ENCODE results near the gene SRPK1. TPM values are rescaled to one million over a fixed set of nuclear protein-coding genes. Genes with fewer than 3 reads are reported as not detected.

The SRPK1 gene
- total and polyA plus RNA-seq, 4 donors, result 9.6 to 78.9 (median 23.6) TPM

DNA sequence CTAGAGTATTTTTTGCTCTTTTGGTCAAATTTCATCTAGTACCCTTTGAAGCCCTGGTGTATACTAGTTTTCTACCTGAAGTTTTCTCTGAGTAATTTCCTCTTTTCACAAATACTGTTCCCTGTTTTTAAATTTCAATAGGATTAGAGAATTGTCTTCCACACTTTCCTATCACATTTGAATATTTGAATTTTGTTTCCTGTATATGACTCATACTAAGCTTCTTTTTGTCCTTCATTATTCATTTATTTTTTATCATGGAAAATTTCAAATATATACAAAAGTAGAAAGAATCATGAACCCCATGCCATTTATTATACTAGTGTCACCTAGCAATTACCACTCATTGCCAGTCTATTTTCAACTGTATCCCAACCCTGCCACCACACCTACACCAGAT, 63.0 kb downstream of the SRPK1 start:
- Histone ChIP-seq H3K4me3 (no peak overlapping the region), H3K27ac (ENCODE audit: low read depth in 1 of 2, low read length in 1 of 2) (no peak overlapping the region), H3K36me3 (ENCODE audit: control insufficient read depth in 4 of 4, insufficient read depth in 4 of 4, low read length in 4 of 4) (peaks cover 6 to 25% (median 12%) of the 10 kb centered on the region in 4 donors), H3K9ac (ENCODE audit: insufficient read depth in 1 of 2, low read length in 2 of 2) (no peak overlapping the region), H3K4me1 (ENCODE audit: control insufficient read depth in 5 of 5, insufficient read depth in 5 of 5, low read length in 5 of 5) (no peaks in the 10 kb centered on the region), H3K27me3 (ENCODE audit: control insufficient read depth in 3 of 3, insufficient read depth in 3 of 3, low read length in 2 of 3) (no peaks in the 10 kb centered on the region), H3K9me3 (ENCODE audit: control insufficient read depth in 4 of 4, insufficient read depth in 3 of 4, low read length in 3 of 4) (no peaks in the 10 kb centered on the region)
- ATAC-seq (ENCODE audit: insufficient read depth, low FRiP score) (no peak), DNase-seq (no peak)
- TF ChIP-seq, protein P1, sequence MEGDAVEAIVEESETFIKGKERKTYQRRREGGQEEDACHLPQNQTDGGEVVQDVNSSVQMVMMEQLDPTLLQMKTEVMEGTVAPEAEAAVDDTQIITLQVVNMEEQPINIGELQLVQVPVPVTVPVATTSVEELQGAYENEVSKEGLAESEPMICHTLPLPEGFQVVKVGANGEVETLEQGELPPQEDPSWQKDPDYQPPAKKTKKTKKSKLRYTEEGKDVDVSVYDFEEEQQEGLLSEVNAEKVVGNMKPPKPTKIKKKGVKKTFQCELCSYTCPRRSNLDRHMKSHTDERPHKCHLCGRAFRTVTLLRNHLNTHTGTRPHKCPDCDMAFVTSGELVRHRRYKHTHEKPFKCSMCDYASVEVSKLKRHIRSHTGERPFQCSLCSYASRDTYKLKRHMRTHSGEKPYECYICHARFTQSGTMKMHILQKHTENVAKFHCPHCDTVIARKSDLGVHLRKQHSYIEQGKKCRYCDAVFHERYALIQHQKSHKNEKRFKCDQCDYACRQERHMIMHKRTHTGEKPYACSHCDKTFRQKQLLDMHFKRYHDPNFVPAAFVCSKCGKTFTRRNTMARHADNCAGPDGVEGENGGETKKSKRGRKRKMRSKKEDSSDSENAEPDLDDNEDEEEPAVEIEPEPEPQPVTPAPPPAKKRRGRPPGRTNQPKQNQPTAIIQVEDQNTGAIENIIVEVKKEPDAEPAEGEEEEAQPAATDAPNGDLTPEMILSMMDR (IDR thresholded peaks at IDR 0.05; ENCODE audit: control extremely low read depth, extremely low read depth), result no peak

DNA sequence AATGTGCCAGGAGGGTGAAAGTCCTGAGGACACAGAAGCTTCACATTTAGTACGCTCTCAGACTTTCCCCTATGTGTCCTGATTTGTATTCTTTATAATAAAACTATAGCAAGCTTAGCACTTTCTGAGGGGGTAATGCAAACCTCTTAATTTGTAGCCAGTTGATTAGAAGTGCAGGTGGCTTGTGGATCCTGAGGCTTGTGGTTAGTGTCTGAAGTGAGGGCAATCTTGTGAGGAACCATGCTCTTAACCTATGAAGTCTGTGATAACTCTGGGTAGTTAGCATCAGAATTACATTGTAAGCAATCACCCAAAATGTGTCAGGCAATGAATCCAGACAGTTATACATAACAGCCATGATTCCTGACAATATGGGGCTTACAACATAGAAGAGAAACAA, 64.6 kb downstream of the SRPK1 start:
- H3K9me3 ChIP-seq (ENCODE audit: control insufficient read depth in 4 of 4, insufficient read depth in 3 of 4, low read length in 3 of 4), result no peaks in the 10 kb centered on the region
- WGBS, 2 donors, result 96 to 100% methylated on average over 1 of the region's 1 CpG
- H3K27me3 ChIP-seq (ENCODE audit: control insufficient read depth in 3 of 3, insufficient read depth in 3 of 3, low read length in 2 of 3), result no peaks in the 10 kb centered on the region
- TF ChIP-seq, protein P1 (IDR thresholded peaks at IDR 0.05; ENCODE audit: control extremely low read depth, extremely low read depth), result no peak
- H3K4me1 ChIP-seq (ENCODE audit: control insufficient read depth in 5 of 5, insufficient read depth in 5 of 5, low read length in 5 of 5), result no peaks in the 10 kb centered on the region
- no peak for DNase-seq
- H3K27ac ChIP-seq (ENCODE audit: low read depth in 1 of 2, low read length in 1 of 2), result no peak overlapping the region
- H3K4me3 ChIP-seq, result no peak overlapping the region
- no peak for ATAC-seq (ENCODE audit: insufficient read depth, low FRiP score)
- H3K9ac ChIP-seq (ENCODE audit: insufficient read depth in 1 of 2, low read length in 2 of 2), result no peak overlapping the region
- H3K36me3 ChIP-seq (ENCODE audit: control insufficient read depth in 4 of 4, insufficient read depth in 4 of 4, low read length in 4 of 4), result peaks cover 6 to 25% (median 10%) of the 10 kb centered on the region in 4 donors

DNA sequence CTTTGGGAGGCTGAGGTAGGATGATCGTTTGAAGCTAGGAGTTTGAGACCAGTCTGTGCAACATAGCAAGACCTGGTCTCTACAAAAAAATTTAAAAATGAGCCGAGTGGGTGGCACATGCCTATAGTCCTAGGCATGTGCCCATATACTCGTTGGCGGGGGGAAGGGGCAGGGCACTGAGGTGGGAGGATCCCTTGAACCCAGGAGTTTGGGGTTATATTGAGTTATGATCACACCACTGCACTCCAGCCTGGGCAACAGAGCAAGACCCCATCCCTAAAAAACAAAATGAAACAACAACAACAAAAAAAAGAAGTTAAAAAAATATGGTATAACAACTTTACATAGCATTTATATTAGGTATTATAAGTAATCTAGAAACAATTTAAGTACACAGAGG, 67.9 kb downstream of the SRPK1 start:
- H3K36me3 ChIP-seq (ENCODE audit: control insufficient read depth in 4 of 4, insufficient read depth in 4 of 4, low read length in 4 of 4), result peaks cover 6 to 19% (median 10%) of the 10 kb centered on the region in 4 donors
- TF ChIP-seq, protein P1 (IDR thresholded peaks at IDR 0.05; ENCODE audit: control extremely low read depth, extremely low read depth), result no peak
- 94 to 96% methylated on average over 4 of the region's 4 CpGs for WGBS, 2 donors

DNA sequence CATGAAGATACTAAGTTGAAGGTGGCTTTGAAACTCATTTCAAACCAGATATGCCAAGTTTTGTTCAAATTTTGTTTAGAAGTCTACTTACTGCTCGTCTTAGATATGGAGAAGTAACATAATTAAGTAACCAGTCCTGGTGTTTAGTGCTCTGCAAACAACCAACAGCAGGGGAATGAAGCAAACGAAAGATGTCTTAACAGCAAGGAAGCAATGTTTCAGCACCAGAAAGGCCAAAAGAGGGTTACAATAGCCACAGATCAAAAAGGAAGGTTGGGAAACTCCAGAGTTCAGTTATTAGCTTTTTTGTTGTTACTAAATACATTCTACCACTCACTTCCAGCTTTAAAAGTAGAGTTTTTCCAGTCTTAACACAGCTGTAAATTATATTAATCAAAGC, 70.7 kb downstream of the SRPK1 start:
- 33 to 51% methylated on average over 2 of the region's 2 CpGs for WGBS, 2 donors
- TF ChIP-seq, protein P1 (IDR thresholded peaks at IDR 0.05; ENCODE audit: control extremely low read depth, extremely low read depth), result no peak
- Histone ChIP-seq H3K36me3 (ENCODE audit: control insufficient read depth in 4 of 4, insufficient read depth in 4 of 4, low read length in 4 of 4) (peaks cover 2 to 7% (median 5%) of the 10 kb centered on the region in 4 donors), H3K9me3 (ENCODE audit: control insufficient read depth in 4 of 4, insufficient read depth in 3 of 4, low read length in 3 of 4) (no peaks in the 10 kb centered on the region), H3K27ac (ENCODE audit: low read depth in 1 of 2, low read length in 1 of 2) (no peak overlapping the region), H3K9ac (ENCODE audit: insufficient read depth in 1 of 2, low read length in 2 of 2) (no peak overlapping the region), H3K4me3 (no peak overlapping the region), H3K27me3 (ENCODE audit: control insufficient read depth in 3 of 3, insufficient read depth in 3 of 3, low read length in 2 of 3) (no peaks in the 10 kb centered on the region), H3K4me1 (ENCODE audit: control insufficient read depth in 5 of 5, insufficient read depth in 5 of 5, low read length in 5 of 5) (no peaks in the 10 kb centered on the region)
- no peak for DNase-seq
- no peak for ATAC-seq (ENCODE audit: insufficient read depth, low FRiP score)

More for the DNA sequence above, 67.9 kb downstream of the SRPK1 start:
- Histone ChIP-seq H3K27ac (ENCODE audit: low read depth in 1 of 2, low read length in 1 of 2) (no peak overlapping the region), H3K9me3 (ENCODE audit: control insufficient read depth in 4 of 4, insufficient read depth in 3 of 4, low read length in 3 of 4) (no peaks in the 10 kb centered on the region), H3K27me3 (ENCODE audit: control insufficient read depth in 3 of 3, insufficient read depth in 3 of 3, low read length in 2 of 3) (no peaks in the 10 kb centered on the region), H3K9ac (ENCODE audit: insufficient read depth in 1 of 2, low read length in 2 of 2) (no peak overlapping the region), H3K4me1 (ENCODE audit: control insufficient read depth in 5 of 5, insufficient read depth in 5 of 5, low read length in 5 of 5) (no peaks in the 10 kb centered on the region), H3K4me3 (no peak overlapping the region)
- no peak for DNase-seq
- no peak for ATAC-seq (ENCODE audit: insufficient read depth, low FRiP score)

All from lung (tissue), 12 donors.